ENCODE results near the gene SNX21.
"Not testable (repeated sequence)": the region's sequence is repeated elsewhere in the genome, so short reads cannot be mapped to it uniquely, and the experiment has no call there.

The SNX21 gene

DNA sequence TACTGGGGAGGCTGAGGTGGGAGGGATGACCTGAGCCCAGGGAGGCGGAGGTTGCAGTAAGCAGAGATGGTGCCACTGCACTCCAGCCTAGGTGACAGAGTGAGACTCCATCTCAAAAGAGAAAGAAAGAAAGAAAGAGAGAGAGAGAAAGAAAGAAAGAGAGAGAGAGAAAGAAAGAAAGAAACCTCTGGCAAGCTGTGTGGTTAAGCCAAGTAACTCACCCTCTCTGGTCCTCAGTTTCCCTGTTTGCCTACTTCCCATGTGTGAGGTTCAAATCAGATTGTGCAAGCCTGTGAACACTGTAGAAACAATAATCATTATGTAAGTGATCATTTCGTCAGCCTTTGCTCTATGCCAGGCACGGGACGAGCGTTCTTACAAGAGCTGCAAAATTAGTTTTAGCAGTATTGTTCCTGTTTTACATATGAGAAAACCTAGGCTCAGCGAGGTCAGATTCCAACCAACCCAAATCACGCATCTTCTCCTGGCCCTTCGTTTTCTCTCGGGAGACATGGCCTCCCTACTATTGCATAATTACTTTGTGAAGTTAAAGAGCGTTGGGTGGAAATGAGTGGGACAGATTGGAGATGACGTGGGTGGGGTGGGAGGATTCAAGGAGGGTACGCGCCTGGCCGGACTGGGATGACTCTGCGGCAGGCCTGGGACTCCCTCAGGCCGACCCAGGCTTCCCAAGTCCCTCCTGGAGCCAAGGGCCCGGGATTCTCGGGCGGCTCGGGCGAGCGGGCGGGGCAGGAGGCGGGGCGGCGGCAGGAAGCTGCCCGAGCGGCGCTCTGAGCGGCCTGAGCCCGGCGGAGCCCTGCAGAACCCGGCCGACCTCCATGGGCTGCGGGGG is at the start of gene SNX21:
Gene SNX21 (plus strand): TSS at position 770 of the 853 bp plus-strand sequence. CDS start 121 bp downstream, outside the sequence.
- DNase-seq (ENCODE audit: low read depth in 2 of 2): no peak

GRCh38 chr20:45788351-45788750 is 45.2 kb upstream of the SNX21 start:
- no peak for DNase-seq (ENCODE audit: low read depth in 2 of 2)

DNA sequence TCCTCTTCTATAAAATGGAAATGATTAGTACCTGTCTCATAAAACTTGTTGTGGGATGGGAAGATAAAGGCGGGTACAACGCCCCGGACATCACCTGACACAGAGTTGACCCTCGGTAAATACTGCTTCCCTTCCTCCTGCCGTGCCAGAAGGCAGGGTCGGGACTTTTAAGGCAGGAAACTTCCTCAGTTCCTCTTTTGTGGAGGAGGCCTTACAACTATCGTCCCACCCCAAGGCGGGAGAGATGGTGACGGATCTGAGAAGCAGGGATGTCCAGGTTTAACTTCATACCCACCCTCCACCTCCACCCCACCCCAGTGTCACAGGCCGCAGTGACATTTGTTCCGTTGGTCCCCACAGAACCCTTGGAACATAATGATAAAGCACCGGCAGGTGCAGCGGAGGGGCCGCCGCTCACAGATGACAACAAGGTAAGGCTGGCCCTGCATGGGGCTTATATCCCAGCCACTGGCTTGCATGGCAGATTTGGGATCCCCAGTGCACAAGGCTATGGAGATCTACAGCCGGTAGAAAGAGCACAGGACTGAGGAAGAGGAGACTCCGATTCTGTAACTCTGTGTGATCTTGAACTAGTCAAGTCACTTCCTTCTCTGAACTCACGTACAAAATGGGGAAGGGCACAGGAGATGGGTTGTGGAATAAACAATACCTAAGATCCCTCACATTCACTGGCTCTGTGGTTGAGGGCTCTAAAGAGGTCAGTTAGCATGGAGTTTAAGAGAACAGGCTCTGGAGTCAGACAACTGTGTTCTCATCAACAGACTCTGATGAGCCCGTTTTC is 41.1 kb upstream of the SNX21 start:
- DNase-seq (ENCODE audit: low read depth in 2 of 2): no peak

GRCh38 chr20:45796337-45797065 is 37.1 kb upstream of the SNX21 start:
- no peak for DNase-seq (ENCODE audit: low read depth in 2 of 2)

GRCh38 chr20:45797510-45797909 is 36.1 kb upstream of the SNX21 start:
- DNase-seq (ENCODE audit: low read depth in 2 of 2): not testable (repeated sequence)

DNA sequence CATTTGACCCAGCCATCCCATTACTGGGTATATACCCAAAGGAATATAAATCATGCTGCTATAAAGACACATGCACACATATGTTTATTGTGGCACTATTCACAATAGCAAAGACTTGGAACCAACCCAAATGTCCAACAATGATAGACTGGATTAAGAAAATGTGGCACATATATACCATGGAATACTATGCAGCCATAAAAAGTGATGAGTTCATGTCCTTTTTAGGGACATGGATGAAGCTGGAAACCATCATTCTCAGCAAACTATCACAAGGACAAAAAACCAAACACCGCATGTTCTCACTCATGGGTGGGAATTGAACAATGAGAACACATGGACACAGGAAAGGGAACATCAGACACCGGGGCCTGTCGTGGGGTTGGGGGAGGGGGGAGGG is 35.6 kb upstream of the SNX21 start:
- DNase-seq (ENCODE audit: low read depth in 2 of 2): not testable (repeated sequence)

DNA sequence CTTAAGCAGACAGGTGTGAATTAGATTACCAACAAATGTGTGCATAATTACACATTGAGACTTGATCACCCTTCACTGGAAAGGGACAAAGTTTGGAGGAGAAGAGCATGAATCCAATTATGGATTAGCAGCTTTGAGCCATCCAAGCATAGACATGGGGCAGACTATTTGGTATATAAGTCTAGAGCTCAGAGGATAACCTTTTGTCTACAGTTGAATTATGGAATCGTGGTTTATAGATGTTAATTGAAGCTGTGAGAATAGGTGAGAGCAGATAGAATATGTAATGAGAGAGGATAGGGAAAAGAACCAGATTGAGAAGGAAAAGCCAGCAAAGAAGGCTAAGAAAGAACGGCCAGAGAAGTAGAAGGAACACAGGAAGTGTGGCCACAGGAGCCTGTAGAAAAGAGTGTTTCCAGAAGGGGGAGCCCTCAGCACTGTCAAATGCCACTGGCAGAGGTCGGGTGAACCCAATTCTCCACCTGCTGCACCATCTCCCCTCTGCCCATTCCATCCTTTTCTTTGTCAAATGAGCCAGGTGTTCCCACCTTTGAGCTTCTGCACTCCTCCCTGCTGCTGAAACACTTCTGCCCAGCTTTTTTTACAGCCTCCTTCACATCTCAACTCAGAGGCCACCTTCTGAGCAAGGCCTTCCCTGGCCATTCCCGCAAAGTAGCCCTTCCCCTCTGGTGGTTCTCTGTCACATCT is 34.5 kb upstream of the SNX21 start:
- DNase-seq (ENCODE audit: low read depth in 2 of 2): peak in 1 of 2 donors; percentile 38

DNA sequence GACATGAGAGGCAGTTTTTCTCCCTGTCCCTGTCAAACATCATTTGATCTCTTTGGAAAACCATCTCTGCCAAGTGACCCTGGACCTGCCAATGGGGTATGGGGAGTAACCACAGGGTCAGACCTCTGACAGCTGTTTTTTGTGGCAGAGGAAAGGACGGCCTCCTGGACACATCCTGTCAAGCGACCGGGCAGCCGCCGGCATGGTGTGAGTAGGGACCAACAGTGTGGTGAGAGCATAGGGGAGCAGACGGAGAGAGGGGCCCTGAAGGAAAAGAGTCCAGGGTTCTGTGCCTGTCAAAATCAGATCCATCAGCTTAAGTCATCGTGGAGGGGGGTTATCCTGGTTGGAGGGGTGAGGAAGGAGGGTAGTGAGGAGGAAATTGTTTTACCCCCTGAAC is 31.7 kb upstream of the SNX21 start:
- DNase-seq (ENCODE audit: low read depth in 2 of 2): no peak

DNA sequence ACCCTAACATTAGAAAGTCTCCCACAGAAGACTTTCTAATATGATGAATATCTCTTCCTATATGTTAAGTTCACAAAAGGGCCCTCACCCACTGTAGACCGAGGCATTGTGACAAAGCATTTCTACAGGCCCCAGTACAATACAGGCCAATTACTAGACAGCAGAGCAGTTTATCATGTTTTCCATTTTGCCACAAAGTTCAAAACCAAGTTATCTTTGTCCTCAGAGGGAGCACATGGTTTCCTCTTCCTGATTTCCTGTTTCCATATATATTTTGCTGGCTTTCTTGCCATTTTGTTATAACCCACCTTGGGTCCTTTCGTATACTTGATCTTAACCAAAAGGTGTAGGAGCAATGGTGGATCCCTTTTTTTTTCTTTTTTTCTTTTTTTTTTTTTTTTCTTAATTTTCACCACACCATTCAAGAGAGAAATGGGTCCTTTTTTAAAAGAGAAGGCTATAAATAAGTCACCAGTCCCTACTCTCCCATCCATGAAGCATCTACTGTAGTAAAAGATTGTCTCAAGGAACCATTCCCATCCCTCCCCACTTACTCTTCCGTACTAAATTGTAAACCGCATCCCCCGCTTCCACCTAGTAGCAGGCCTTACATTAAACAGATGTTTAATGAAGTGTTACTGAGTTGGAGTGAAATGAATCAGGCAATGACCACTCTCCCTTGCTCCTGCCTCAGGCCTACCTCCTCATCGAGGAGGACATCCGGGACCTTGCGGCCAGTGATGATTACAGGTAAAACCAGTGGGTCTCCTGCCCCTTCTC is 23.2 kb upstream of the SNX21 start:
- DNase-seq (ENCODE audit: low read depth in 2 of 2): no peak

DNA sequence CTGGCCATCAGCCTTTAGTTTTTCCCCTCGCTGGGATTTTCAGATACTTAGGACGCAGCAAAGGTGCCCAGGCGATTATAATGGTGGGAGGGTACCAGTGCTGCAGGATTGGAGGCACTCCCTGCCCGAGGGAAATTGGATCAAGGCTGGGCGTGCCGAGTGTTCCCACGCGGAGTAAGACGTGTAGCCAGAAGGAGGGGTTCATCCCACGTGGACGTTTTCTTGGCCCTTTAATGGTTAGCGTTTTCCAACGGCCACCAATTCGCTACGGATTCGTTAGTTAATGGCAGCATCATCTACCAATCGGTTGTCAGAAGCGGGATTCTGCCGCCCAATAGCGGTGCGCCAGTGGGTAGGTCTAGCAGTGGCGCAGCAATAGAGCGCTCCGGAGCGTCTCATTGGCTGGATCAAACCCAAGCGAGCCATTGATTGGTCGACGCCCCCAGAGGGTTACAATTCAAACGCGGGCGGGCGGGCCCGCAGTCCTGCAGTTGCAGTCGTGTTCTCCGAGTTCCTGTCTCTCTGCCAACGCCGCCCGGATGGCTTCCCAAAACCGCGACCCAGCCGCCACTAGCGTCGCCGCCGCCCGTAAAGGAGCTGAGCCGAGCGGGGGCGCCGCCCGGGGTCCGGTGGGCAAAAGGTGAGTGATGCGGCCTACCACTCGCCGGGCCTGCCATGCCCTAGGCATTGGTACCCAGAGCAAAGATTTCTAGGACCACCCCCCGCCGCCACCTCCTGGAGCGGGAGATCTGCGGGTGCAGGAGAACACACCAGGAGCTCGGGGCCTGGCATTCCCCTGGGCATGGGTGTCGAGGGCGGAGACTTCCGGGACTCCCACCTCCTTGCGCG is 21.2 kb upstream of the SNX21 start, which contains the start of gene UBE2C:
Gene UBE2C (plus strand): TSS at position 488 of the 849 bp plus-strand sequence. CDS start 52 bp downstream, at position 540.
- peak; percentile 83 to 90 for DNase-seq (ENCODE audit: low read depth in 2 of 2)

DNA sequence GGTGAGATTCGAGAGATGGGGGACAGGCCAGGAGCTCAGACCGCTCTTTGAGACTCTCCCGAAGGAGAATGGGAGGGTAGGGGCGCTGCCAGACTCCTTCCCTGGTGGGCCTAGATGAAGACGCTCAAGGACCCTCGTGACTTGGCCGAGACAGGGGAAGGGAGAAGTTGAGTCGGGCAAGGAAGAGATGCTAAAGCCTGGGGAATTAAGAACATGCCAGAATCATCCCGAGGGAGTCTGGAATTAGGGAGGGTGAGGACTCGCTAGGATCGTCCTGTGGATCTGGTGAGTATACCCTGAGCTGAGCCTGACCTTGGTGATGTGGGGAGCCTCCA is 20.6 kb upstream of the SNX21 start:
- no peak for DNase-seq (ENCODE audit: low read depth in 2 of 2)

GRCh38 chr20:45813489-45813888 is 20.1 kb upstream of the SNX21 start:
- DNase-seq (ENCODE audit: low read depth in 2 of 2): no peak

GRCh38 chr20:45814314-45814713 is 19.3 kb upstream of the SNX21 start:
- no peak for DNase-seq (ENCODE audit: low read depth in 2 of 2)

DNA sequence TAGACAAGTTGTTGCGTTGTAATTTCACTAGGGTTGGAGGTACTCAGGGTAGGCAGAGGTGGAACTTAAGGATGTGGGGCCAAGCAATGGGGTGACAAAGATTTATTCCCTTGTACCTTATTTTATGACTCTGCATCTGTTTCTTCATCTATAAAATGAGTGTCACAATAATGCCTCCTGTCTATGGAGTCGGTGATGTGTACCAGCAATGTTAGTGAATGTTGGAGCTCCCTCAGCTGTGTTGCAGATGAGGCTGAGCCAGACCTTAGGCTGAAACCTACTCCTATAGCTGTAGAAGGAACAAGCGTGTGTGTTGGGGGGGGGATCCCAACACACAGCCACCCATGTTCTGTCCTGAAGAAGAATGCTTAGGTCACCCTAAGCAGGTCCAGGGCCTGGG is 16.6 kb upstream of the SNX21 start:
- no peak for DNase-seq (ENCODE audit: low read depth in 2 of 2)

GRCh38 chr20:45817376-45818194 is 16.0 kb upstream of the SNX21 start:
- no peak for DNase-seq (ENCODE audit: low read depth in 2 of 2)

- DNase-seq (ENCODE audit: low read depth in 2 of 2): no peak
These were observed 15.4 kb upstream of the SNX21 start for GRCh38 chr20:45818239-45818638.

GRCh38 chr20:45819466-45819865 is 14.1 kb upstream of the SNX21 start:
- DNase-seq (ENCODE audit: low read depth in 2 of 2): no peak

- no peak for DNase-seq (ENCODE audit: low read depth in 2 of 2)
These were observed 11.7 kb upstream of the SNX21 start for GRCh38 chr20:45821947-45822346.

GRCh38 chr20:45822857-45823256 is 10.7 kb upstream of the SNX21 start:
- DNase-seq (ENCODE audit: low read depth in 2 of 2): no peak

All from activated CD8-positive, alpha-beta memory T cell treated with anti-CD3 and anti-CD28 coated beads for 4 hours (primary cell).